C4-2B (cell line): ENCODE measurements around the gene PRICKLE2.

Source experiments
- H3K27ac ChIP-seq: fragments of 450-650 bp; 2 replicates; pipeline ENCODE4 v1.5.1; 2017
- ZFX ChIP-seq: fragments of 450-650 bp; IDR thresholded peaks from 2 replicates; pipeline ENCODE4 v1.6.1; 2017
- TF ChIP-seq, protein P1 (sequence below): fragments of 450-650 bp; conservative IDR thresholded peaks from 2 replicates; pipeline ENCODE4 v1.5.1; 2017; ENCODE audit warnings: mild to moderate bottlenecking

PRICKLE2 gene

DNA sequence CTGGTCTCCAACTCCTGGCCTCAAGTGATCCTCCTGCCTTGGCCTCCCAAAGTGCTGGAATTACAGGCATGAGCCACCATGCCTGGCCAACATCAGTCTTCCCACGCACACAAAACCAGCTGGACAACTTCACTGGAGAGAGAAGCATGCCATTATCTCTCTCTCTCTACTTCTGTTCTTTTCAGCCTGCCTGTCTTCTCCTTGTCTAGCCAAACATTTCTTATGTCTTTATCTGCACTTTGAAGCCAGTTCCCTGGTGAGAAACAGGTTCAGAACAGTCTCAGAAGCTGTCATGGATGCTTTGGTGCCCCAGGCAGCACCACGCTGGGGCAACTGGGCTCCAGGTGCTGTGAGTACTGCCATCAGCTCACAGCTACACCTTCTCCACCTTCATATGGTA is 79.8 kb downstream of the PRICKLE2 start:
- H3K27ac ChIP-seq = no peak overlapping the region
- TF ChIP-seq, protein P1, sequence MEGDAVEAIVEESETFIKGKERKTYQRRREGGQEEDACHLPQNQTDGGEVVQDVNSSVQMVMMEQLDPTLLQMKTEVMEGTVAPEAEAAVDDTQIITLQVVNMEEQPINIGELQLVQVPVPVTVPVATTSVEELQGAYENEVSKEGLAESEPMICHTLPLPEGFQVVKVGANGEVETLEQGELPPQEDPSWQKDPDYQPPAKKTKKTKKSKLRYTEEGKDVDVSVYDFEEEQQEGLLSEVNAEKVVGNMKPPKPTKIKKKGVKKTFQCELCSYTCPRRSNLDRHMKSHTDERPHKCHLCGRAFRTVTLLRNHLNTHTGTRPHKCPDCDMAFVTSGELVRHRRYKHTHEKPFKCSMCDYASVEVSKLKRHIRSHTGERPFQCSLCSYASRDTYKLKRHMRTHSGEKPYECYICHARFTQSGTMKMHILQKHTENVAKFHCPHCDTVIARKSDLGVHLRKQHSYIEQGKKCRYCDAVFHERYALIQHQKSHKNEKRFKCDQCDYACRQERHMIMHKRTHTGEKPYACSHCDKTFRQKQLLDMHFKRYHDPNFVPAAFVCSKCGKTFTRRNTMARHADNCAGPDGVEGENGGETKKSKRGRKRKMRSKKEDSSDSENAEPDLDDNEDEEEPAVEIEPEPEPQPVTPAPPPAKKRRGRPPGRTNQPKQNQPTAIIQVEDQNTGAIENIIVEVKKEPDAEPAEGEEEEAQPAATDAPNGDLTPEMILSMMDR = no peak
- TF ChIP-seq ZFX = no peak

DNA sequence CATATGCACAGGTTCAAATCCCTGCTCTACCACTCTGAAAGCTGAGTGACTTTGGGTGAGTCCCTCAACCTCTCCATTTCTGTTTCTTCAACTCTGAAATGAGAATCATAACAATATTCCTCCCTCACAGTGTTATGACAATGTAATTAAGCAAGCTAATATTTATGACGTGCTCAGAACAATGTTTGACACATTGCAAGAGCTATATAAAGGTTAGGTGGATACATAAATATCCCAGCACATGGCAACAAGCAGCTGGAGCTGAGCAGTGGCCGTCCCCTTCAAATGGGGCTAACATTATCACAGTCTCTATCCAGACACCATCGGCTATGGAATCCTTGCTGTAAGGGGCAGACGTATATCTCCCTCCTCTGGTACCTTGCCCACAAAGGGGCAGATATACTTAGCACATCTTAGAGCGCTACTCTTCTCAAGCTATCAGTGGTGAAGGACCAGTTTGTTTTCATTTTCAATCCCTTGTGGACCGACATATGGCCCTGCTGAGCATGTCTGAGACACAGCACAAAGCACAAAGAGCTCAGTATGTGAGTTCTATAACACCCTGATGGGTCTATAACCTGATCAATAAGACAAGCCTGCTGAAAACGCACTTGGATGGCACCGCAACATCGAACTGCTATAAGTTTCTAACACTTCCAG is 80.9 kb downstream of the PRICKLE2 start:
- H3K27ac ChIP-seq = no peak overlapping the region

DNA sequence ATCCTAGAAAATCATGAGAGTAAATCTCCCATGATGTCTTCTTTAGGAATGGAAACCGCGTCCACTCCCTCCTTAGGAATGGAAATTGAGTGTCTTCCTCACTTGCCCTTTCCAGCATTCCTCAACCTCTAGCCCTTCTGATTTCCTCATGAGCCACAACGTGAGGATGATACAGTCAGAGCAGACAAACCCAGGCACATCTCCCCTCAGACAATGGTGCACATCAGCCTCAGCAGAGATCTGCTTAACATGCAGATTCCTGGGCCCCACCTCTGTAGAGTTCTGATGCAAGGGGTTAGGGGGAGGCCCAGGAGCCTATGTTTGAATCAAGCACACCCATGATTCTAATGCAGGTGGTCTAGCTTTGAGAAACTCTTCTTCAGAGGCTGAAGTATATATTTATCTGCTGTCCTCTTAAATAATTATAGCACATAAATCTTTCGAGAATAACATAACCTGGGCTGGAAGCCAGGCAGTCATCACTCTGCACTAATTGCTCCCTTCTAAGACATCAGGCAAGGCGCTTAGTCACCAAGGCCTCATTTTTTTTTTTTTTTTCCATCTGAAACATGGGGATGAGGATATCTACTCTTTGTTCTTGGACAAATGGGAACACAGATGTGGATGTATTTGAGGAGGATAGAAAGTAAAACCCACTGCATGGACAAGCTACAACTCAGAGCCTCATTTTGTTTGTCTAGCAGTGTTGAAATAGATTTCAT is 81.7 kb downstream of the PRICKLE2 start:
- H3K27ac ChIP-seq = no peak overlapping the region
- TF ChIP-seq, protein P1 = no peak
- TF ChIP-seq ZFX = no peak

More for the DNA sequence above, 80.9 kb downstream of the PRICKLE2 start:
- TF ChIP-seq, protein P1 = no peak
- TF ChIP-seq ZFX = no peak

DNA sequence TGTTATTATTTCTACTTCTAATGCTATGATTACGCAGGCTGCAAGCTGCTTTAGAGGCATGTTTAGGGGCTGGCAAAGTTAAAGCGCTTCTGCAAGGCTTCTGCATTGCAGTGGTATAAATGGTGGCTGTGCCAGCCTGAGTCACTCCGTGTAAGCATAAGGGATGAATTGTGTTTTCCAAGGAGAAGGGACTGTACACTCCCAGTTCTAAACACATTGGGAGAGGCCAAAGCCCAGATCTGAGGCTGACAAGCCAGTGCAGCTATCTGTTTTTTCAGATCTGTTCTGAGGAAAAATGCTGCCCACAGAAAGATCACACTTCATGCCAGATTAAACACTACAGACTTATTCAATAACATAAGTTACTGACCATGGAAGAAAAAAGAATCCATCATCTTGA is 83.8 kb downstream of the PRICKLE2 start:
- H3K27ac ChIP-seq = no peak overlapping the region
- TF ChIP-seq ZFX = no peak
- TF ChIP-seq, protein P1 = no peak

DNA sequence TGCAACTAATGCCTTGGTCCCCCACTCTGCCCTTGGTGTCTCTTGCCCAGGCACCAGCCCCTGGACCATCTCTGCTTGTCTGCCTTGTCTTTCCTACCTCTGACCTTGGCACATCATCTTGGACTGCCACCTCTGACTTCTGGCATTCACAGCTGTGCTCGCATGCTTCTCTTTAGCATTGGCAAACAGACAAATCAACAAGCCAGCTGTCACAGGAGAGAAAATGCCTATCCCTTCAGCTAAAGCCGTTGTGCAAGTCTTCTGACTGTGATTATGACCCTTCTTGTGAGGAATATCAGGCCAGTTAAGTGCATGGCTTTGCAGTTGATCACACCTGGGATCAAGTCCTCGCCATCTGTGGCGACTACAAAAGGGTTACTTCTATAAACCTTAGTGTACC is 84.6 kb downstream of the PRICKLE2 start:
- no peak for TF ChIP-seq ZFX
- TF ChIP-seq, protein P1 = no peak
- no peak overlapping the region for H3K27ac ChIP-seq

DNA sequence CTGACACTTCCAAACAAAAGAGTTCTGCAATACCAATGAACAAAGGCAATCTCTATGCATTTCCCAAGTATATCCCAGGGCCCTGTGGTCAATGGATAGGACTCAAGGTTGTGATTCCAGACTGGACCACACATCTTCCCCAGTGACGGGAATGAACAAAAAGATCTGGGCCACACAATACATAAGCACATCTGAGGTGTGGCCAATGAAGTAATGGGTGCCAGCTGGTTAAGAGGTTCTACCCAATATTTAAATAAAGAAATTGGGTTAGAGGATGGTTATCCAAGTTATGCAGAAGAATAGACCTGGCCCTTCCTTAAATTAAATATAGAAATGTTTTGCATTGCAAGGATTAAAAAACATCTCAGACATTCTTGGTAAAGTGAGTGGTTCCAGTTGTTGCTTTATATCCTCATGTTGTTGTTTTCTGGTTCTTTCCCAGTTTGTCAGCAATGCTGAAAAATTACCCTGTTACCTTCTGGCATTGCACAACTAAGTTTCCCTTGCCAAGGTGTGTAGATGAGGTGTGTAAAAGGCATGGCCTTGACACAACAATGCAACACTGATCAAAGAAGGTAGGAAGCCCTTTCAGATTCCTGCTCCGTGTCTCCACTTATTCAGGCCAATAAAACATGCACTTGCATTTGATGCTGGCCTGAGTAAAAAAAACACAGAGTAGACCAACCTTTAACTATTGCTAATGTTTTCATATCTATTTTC is 86.5 kb downstream of the PRICKLE2 start:
- no peak for TF ChIP-seq ZFX
- TF ChIP-seq, protein P1 = no peak
- no peak overlapping the region for H3K27ac ChIP-seq

DNA sequence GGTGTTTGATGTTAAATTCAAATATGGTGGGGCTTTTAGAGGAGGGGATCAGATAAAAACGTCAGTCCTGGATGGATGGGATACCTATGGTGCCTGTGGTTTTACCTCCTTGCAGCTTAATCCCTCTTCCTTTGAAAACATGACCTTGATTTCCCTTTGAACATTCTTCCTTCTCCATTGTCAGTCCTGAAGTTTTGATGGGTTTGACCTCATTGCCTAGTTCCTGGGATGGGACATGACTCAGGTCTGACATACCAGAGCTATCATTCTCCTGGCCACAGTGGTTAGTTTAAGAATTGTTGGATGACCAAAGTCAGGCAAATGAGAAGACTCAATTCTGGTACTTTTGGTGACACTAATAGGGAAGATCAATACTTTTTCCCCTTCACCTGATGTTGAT is 87.2 kb downstream of the PRICKLE2 start:
- TF ChIP-seq, protein P1 = no peak
- no peak for TF ChIP-seq ZFX
- H3K27ac ChIP-seq = no peak overlapping the region
